ENCODE measurements around the gene GOLIM4. TPM values are rescaled to one million over a fixed set of nuclear protein-coding genes. Genes with fewer than 3 reads are reported as not detected.

Gene GOLIM4
- total and polyA plus RNA-seq, 2 of the 13 experiments (the other 11 are each of a cell fraction or from before 2014, with no cell fraction given), result 10.9 to 47.7 TPM

GRCh38 chr3:168034152-168034928 is 61.4 kb downstream of the GOLIM4 start:
- H3K4me3 ChIP-seq (replicated peaks in 1 of 3; ENCODE audit: insufficient read depth in 1 of 3, low read depth in 2 of 3, low read length in 3 of 3), result no peak overlapping the region
- POLR2A ChIA-PET, result no interaction called here
- intact Hi-C loops (cut with micrococcal nuclease; ENCODE audit: unreplicated experiment), result no loop called here
- H3K9ac ChIP-seq (ENCODE audit: insufficient read depth, low read depth, low read length), result no peak overlapping the region
- no TSS peak for BruUV-seq (replicated peaks)
- no peak overlapping the region for H3K27ac ChIP-seq (ENCODE audit: extremely low read length, insufficient read depth, low read length)
- H3K4me2 ChIP-seq (ENCODE audit: low read depth, low read length), result no peak overlapping the region
- no peaks in the 10 kb centered on the region for H4K20me1 ChIP-seq (ENCODE audit: insufficient read depth, low read length)
- CTCF ChIA-PET (ENCODE audit: low intra/inter-chr PET ratio, low total read pairs), result no interaction called here
- no peaks in the 10 kb centered on the region for H3K79me2 ChIP-seq (ENCODE audit: insufficient read depth, low read length)
- peaks cover 8 to 47% of the 10 kb centered on the region in 2 experiments for H3K36me3 ChIP-seq (replicated peaks in 1 of 2; ENCODE audit: control insufficient read depth in 1 of 2, insufficient read depth in 2 of 2, low read length in 2 of 2)
- H3K9me3 ChIP-seq (ENCODE audit: low read length), result no peaks in the 10 kb centered on the region
- H3K4me1 ChIP-seq (ENCODE audit: insufficient read depth, low read length), result no peaks in the 10 kb centered on the region
- in situ Hi-C loops (cut with HindIII; ENCODE audit: extremely low pct_ligation_motif_present, low pct_unique_long_range_greater_than_20kb), result no loop called here
- no peaks in the 10 kb centered on the region for H3K27me3 ChIP-seq (ENCODE audit: control insufficient read depth in 1 of 2, insufficient read depth in 2 of 2, low read length in 2 of 2)
- DNase-seq (ENCODE audit: low spot score), result no peak
- 92% methylated on average over 5 of the region's 5 CpGs for WGBS (ENCODE audit: low lambda C conversion rate)
- H2AFZ ChIP-seq (ENCODE audit: low read length), result no peak overlapping the region
- ATAC-seq, result no peak
- FAIRE-seq, result no peak
- no peak for TF ChIP-seq ZNF354B (CRISPR knock-in tag; IDR thresholded peaks at IDR 0.05)
- no peak for TF ChIP-seq ZBTB2 (CRISPR knock-in tag; IDR thresholded peaks at IDR 0.05; ENCODE audit: low read depth)
- TF ChIP-seq MAFK (conservative IDR thresholded peaks at IDR 0.05 in 1 of 2, IDR thresholded peaks at IDR 0.05 in 1 of 2; ENCODE audit: low read length in 2 of 2), result no peak
- TF ChIP-seq KDM3A (CRISPR knock-in tag; IDR thresholded peaks at IDR 0.05; ENCODE audit: low read depth), result no peak
- TF ChIP-seq SOX5 (CRISPR knock-in tag; IDR thresholded peaks at IDR 0.05; ENCODE audit: borderline replicate concordance), result no peak
- no peak for TF ChIP-seq ZNF775 (CRISPR knock-in tag; IDR thresholded peaks at IDR 0.05; ENCODE audit: borderline replicate concordance)
- TF ChIP-seq TCF7L2 (IDR thresholded peaks at IDR 0.05; ENCODE audit: low read depth, low read length), result no peak
- TF ChIP-seq, protein P1, sequence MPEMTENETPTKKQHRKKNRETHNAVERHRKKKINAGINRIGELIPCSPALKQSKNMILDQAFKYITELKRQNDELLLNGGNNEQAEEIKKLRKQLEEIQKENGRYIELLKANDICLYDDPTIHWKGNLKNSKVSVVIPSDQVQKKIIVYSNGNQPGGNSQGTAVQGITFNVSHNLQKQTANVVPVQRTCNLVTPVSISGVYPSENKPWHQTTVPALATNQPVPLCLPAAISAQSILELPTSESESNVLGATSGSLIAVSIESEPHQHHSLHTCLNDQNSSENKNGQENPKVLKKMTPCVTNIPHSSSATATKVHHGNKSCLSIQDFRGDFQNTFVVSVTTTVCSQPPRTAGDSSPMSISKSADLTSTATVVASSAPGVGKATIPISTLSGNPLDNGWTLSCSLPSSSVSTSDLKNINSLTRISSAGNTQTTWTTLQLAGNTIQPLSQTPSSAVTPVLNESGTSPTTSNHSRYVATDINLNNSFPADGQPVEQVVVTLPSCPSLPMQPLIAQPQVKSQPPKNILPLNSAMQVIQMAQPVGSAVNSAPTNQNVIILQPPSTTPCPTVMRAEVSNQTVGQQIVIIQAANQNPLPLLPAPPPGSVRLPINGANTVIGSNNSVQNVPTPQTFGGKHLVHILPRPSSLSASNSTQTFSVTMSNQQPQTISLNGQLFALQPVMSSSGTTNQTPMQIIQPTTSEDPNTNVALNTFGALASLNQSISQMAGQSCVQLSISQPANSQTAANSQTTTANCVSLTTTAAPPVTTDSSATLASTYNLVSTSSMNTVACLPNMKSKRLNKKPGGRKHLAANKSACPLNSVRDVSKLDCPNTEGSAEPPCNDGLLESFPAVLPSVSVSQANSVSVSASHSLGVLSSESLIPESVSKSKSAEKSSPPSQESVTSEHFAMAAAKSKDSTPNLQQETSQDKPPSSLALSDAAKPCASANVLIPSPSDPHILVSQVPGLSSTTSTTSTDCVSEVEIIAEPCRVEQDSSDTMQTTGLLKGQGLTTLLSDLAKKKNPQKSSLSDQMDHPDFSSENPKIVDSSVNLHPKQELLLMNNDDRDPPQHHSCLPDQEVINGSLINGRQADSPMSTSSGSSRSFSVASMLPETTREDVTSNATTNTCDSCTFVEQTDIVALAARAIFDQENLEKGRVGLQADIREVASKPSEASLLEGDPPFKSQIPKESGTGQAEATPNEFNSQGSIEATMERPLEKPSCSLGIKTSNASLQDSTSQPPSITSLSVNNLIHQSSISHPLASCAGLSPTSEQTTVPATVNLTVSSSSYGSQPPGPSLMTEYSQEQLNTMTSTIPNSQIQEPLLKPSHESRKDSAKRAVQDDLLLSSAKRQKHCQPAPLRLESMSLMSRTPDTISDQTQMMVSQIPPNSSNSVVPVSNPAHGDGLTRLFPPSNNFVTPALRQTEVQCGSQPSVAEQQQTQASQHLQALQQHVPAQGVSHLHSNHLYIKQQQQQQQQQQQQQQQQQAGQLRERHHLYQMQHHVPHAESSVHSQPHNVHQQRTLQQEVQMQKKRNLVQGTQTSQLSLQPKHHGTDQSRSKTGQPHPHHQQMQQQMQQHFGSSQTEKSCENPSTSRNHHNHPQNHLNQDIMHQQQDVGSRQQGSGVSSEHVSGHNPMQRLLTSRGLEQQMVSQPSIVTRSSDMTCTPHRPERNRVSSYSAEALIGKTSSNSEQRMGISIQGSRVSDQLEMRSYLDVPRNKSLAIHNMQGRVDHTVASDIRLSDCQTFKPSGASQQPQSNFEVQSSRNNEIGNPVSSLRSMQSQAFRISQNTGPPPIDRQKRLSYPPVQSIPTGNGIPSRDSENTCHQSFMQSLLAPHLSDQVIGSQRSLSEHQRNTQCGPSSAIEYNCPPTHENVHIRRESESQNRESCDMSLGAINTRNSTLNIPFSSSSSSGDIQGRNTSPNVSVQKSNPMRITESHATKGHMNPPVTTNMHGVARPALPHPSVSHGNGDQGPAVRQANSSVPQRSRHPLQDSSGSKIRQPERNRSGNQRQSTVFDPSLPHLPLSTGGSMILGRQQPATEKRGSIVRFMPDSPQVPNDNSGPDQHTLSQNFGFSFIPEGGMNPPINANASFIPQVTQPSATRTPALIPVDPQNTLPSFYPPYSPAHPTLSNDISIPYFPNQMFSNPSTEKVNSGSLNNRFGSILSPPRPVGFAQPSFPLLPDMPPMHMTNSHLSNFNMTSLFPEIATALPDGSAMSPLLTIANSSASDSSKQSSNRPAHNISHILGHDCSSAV (CRISPR knock-in tag; IDR thresholded peaks at IDR 0.05; ENCODE audit: borderline replicate concordance), result no peak
- TF ChIP-seq ZNF225 (CRISPR knock-in tag; IDR thresholded peaks at IDR 0.05), result no peak
- no peak for TF ChIP-seq NBN (conservative IDR thresholded peaks at IDR 0.05)
- no peak for TF ChIP-seq ZNF678 (CRISPR knock-in tag; IDR thresholded peaks at IDR 0.05)
- no peak for TF ChIP-seq ZFP36L1 (CRISPR knock-in tag; IDR thresholded peaks at IDR 0.05)
- TF ChIP-seq ZBTB21 (CRISPR knock-in tag; IDR thresholded peaks at IDR 0.05), result no peak
- TF ChIP-seq ZNF263 (CRISPR knock-in tag; IDR thresholded peaks at IDR 0.05), result no peak
- no peak for TF ChIP-seq FOXA3 (CRISPR knock-in tag; IDR thresholded peaks at IDR 0.05)
- TF ChIP-seq ZNF510 (CRISPR knock-in tag; IDR thresholded peaks at IDR 0.05; ENCODE audit: low read depth), result no peak
- no peak for TF ChIP-seq ZNF557 (CRISPR knock-in tag; IDR thresholded peaks at IDR 0.05)

Measured in HepG2 (cell line).